ENCODE data around the gene PHETA1.

PHETA1 gene

GRCh38 chr12:111368291-111368787, 556 bp downstream of the PHETA1 start:
- DNase-seq, result no peak

- DNase-seq, result no peak
Measured at GRCh38 chr12:111367661-111368221, 1.2 kb downstream of the PHETA1 start.

GRCh38 chr12:111366583-111366982, 2.3 kb downstream of the PHETA1 start:
- DNase-seq, result no peak

DNA sequence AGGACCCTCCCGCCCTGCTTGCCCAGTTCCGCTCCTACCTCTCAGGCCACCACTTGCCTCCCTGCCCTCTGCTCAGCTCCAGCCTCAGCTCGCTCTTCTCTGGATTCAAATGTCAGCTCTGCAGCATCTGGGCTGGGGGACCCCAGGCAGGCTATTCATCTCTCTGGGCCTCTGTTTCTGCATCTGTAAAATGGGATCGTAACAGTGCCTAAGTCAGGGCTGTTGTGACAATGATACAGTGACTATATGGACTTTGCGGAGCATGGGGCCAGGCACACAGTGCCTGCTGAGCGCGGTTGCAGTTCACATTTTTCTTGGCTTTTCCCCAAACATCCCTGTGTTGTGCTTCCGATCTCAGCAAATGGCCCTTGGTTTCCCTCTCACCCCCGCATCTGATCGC, 2.8 kb downstream of the PHETA1 start:
- no peak for DNase-seq

GRCh38 chr12:111363578-111363977, 5.3 kb downstream of the PHETA1 start:
- no peak for DNase-seq

- DNase-seq, result no peak
Measured at GRCh38 chr12:111362687-111363475, 6.0 kb downstream of the PHETA1 start.

DNA sequence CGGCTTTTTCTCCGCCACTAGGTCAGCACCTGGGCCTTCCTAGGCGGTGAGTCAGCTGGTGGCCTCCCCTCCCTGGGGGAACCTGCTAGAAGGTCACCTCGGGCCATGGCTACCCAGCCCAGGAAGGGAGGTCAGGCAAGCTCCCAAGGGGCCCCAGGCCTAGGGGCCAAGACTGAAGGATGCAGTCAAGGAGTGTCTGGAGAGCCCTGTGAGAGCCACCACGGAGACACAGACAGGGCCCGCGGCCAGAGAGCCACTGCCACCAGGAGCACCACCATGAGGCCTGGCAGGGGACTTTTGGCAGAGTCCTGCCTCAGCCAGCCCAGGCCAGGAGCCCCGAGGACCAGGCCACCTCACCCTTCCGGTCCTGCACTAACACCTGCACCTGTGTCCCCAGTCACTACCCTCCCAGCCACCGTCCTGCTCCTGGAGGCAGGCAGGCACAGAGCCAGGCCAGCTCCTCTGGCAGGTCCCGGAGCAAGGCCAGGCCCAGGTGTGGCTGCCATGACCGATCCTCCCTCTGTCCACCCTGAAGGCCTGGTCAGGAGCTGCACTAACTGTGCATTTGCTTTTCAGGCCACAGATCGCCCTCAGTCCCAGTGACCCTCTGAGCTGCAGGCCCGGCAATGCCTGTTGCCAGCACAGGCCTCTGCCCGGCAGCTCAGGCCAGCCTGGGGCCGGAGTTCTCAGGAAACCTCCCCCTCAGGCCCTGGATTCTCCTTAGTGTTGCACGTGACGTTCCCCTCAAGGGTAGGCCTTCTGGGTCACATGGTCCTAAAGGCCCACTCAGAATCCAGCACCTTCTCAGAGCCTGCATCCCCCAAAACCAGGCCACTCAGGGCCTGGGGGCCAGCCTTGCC, 6.9 kb downstream of the PHETA1 start:
- no peak for DNase-seq

DNA sequence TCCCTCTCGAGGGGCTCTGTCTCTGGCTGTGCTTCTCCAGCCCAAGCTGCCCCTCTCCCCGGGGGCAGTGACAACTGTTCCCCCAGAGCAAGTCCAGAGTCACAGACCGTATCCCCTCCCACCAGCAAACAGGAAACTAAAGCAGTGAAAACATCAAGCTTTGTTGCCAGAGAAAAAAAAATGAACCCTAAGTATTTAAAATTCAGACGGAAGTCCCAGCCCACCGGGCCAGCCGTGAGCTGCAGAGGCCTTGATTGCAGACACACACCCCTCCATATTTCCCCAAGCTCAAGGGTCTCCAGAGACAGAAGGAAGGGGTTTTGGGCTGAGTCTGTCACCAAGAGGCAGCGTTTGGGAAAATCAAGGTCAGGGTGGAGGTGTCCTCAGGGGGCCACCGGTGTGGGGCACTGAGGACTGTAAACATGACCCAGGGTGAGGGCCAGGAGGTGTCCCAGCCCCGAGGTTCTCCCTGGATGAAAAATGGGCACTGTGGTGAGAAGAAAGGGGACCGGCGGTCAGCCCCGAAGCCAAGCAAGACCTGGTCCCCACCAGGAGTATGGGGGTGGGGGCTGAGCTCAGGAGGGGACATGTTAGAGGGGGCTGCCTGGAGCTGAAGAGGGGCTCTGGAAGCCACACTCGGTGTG, 7.7 kb downstream of the PHETA1 start:
- no peak for DNase-seq

- DNase-seq, result no peak
Measured at GRCh38 chr12:111360325-111360930, 8.5 kb downstream of the PHETA1 start.

DNA sequence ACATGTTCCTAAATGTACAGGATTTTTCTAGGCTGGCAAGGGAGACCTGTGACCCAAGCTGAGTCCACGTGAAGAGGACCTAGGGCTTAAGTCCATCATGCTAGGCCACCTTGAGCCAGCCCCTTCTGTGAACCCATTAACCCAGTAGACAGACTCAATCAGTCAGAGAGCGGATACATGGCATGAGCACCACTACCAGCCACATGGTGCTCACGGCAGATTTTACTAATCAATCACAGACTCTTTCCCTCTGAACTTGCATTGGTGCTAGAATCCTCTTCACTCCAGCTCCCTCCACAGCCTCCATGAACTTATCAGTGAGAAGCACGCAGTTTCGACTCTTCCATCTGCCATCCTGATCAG, 9.0 kb downstream of the PHETA1 start:
- no peak for DNase-seq

DNA sequence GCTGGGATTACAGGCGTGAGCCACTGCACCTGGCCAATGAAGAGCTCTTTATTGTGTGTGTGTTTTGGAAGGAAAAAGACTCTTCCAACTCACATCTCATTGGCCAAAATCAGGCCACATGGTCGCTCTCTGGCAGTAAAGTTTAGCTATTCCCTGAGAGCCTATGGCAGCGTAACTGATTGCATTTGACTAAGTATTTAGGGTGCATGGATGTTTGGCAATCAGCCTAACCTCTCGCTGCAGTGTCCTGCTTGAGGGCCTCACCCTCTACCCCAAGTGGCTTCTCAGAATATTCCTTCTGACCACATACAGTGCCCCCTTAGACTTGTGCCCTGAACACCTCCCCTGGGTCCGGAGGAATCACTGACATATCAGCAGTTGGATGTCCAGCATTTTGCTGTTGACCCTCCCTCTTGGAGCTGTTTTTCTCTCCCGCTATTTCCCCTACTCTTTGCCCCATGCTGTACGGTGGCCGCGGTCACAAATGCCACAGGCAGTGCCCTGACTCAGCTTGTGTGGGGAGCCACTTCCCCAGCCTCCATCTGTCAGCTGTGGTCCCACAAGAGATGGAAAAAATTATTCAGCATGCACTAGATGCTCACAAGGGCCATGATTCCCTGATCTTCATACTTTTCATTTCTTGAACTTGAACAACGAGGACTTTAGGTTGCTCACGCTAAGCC, 9.5 kb downstream of the PHETA1 start:
- DNase-seq, result no peak

DNA sequence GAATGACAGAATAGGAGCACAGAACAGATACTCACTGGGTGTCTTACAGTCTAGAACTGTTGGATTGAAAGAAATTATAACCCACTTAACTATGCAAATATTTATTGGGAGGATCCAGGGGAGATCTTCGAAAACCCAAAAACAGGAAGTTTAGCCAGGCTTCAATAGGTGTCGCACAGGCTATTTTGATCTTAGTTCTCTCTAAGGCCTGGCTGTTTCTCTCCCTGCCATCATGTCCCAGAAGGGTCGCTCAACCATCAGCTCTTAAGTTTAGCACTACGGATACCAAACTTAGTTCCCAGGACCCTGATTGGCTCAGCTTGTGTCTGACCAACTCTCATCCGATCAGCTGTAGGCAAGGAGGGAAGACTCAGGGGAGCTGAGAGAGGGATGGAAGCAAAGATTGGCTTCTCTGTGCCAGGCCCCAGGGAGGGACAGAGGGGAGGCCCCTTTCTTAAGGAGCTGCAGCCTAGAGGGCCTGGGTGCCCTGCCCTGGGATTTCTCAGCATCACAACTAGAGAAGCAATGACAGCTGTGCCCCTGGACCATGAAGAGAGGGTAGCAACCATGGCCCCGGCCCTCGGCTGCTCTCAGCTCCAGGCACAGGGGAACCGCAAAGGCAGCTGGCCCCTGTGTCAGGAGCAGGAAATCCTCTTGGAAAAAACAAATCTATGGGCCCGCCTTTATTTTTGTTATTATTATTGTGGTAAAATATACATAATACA, 13.5 kb downstream of the PHETA1 start:
- no peak for DNase-seq

DNA sequence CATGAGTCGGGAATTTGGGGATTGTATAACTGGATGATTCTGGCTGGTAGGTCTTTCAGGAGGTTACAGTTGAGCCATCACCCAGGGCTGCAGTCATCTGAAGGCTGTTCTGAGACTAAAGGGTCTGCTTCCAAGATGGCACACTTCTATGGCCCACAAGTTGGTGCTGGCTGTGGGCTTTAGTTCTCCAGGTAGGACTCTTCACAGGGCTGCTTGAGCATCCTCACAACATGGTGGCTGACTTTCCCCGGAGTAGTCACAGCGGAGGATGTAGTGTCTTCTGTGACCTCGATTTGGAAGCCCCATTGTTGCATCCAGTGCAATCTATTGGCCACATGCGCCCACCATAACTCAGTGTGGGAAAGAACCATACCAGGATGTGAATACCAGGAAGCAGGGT, 14.4 kb downstream of the PHETA1 start:
- DNase-seq, result no peak

DNA sequence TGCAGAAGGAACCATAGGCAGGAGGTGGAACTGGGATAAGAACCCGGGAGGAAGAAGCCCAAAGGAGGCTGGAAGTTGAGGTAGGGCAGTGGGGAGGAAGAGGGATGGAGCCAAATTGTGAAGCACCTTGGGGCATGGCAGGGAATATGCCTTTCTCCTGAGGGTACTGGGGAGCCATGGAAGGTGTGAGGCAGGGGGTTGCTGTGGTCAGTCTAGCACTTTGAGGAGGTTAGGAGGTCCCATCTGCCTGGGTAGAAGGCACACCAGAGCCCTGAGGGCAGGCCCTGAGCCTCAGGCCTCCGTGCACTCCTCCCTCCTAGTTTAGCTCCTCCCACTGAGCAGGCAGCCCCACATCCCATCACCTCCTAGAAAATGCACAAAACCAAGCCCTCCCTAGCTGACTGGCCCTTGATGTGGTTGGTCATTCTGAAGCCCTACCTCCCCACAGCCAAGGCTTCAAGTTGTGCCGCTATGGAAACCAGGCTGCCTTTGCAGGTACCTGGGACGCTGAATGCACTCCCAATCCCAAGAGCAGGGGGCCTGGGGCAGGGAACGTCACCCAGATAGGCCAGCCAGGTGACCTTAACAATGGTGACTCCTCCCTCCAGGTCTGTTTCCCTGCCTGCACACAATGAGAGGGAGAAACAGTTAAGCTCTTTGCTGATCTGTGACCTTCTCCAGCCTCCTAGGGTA, 15.1 kb downstream of the PHETA1 start:
- DNase-seq, result no peak

- DNase-seq, result no peak
Measured at GRCh38 chr12:111353026-111353425, 15.9 kb downstream of the PHETA1 start.

GRCh38 chr12:111352296-111352993, 16.4 kb downstream of the PHETA1 start:
- DNase-seq, result no peak

- DNase-seq, result no peak
Measured at GRCh38 chr12:111351026-111351425, 17.9 kb downstream of the PHETA1 start.

DNA sequence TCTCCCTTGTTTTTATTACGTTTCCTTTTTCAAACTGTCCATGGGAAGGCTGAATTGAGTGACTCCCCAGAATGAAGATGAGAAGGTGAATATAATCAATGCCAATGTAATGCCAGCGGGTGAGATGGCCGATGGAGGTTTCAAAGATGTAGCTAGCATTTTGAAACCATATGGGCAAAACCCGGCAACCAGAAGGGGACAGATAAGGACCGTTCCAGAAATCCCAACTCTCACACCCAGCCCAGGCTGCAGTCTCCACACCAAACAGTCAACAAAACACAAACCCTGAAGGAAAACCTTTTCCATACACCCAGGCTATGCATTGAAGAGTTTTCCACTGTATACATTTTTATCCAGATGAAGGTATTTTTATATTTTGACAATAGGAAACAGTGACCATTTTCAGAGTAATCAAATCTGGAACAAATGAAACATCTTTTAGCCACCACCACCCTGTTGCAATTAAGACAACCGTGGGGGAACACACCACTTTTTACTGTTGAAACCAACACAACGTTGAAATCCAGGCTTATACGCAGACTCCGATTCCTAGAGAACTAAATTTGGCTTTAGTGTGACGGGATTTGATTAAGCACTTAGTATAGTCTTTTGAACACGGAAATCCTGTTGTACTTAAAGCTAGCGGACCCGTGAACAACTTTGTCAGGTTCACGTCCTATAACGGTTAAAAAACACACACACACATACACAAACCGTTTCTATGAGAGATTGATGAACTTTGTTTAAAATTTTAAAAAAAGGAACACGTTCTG, 19.0 kb downstream of the PHETA1 start:
- DNase-seq, result no peak

DNA sequence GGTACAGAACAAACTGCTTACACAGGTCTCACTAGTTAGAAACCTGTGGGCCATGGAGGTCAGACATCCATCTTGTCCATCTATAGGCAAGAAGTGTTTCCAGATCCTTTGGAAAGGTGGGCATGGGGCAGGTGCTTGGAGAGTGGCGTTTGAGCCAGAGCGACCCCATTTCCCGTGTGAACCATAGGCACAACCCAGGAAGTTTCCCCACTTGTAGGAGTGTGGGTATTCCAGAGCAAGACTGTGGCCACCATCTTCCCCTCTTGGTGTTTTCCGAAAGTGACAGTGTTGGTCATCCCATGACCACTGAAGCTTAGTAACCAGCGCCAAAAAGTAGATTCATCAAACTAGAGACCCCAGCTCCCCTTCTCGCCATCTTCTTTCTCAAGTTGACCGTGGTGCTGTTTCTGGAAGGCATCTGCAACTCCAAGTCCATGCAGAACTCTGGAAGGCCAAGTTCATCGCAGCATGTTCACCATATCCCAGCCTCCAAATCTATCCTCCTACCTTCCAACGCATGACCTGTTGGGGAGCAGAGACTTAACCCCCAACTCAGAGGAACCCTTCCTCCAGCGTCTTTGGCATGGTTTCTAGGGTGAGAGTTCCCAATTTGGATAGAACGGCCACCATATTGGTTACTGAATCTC, 19.7 kb downstream of the PHETA1 start:
- no peak for DNase-seq

Data from NCI-H2029 treated with DMSO at 0.1 percent for 48 hours (cell line).